Measurements from ENCODE around the gene CLSTN2. TPM values are rescaled to one million over a fixed set of nuclear protein-coding genes. Genes with fewer than 3 reads are reported as not detected.

The CLSTN2 gene
- total RNA-seq, 1 donor from 2014 or later = 80.9 TPM

GRCh38 chr3:139945942-139946341 is 11.0 kb downstream of the CLSTN2 start:
- Histone ChIP-seq H3K9ac (ENCODE audit: low read length) (no peak overlapping the region), H3K27me3 (ENCODE audit: insufficient read depth, low read length) (peaks cover 2% of the 10 kb centered on the region), H3K4me1 (ENCODE audit: insufficient read depth, low read length) (no peaks in the 10 kb centered on the region), H4K20me1 (ENCODE audit: insufficient read depth, low read length) (no peaks in the 10 kb centered on the region), H3K27ac (ENCODE audit: low read depth, low read length) (no peak overlapping the region), H3K4me3 (ENCODE audit: insufficient read depth, low read depth, low read length) (no peak overlapping the region), H3K79me2 (ENCODE audit: insufficient read depth, low read length) (no peaks in the 10 kb centered on the region), H3K4me2 (ENCODE audit: low read length) (no peak overlapping the region), H3K36me3 (ENCODE audit: insufficient read depth, low read length) (no peaks in the 10 kb centered on the region), H3K9me3 (ENCODE audit: insufficient read depth, low read depth, low read length) (no peaks in the 10 kb centered on the region), H2AFZ (ENCODE audit: low read depth, low read length) (no peak overlapping the region)
- H3K36me3 Mint-ChIP-seq (ENCODE audit: low read depth, unreplicated experiment) = peaks cover 20% of the 10 kb centered on the region
- FAIRE-seq (no peak), DNase-seq (ENCODE audit: low read depth) (no peak)
- no peaks in the 10 kb centered on the region for H3K9me3 Mint-ChIP-seq (ENCODE audit: unreplicated experiment)
- no peaks in the 10 kb centered on the region for H3K4me1 Mint-ChIP-seq (ENCODE audit: low read depth, unreplicated experiment)
- H3K27ac Mint-ChIP-seq (ENCODE audit: unreplicated experiment) = no peak overlapping the region
- TF ChIP-seq EZH2 (IDR thresholded peaks at IDR 0.05; ENCODE audit: insufficient read depth, low read length) = no peak
- TF ChIP-seq, protein P1, sequence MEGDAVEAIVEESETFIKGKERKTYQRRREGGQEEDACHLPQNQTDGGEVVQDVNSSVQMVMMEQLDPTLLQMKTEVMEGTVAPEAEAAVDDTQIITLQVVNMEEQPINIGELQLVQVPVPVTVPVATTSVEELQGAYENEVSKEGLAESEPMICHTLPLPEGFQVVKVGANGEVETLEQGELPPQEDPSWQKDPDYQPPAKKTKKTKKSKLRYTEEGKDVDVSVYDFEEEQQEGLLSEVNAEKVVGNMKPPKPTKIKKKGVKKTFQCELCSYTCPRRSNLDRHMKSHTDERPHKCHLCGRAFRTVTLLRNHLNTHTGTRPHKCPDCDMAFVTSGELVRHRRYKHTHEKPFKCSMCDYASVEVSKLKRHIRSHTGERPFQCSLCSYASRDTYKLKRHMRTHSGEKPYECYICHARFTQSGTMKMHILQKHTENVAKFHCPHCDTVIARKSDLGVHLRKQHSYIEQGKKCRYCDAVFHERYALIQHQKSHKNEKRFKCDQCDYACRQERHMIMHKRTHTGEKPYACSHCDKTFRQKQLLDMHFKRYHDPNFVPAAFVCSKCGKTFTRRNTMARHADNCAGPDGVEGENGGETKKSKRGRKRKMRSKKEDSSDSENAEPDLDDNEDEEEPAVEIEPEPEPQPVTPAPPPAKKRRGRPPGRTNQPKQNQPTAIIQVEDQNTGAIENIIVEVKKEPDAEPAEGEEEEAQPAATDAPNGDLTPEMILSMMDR (IDR thresholded peaks at IDR 0.05; ENCODE audit: insufficient read depth, low read depth, low read length) = no peak
- H3K27me3 Mint-ChIP-seq (ENCODE audit: low read depth, unreplicated experiment) = peaks cover 10% of the 10 kb centered on the region
- no peak overlapping the region for H3K4me3 Mint-ChIP-seq (ENCODE audit: unreplicated experiment)

DNA sequence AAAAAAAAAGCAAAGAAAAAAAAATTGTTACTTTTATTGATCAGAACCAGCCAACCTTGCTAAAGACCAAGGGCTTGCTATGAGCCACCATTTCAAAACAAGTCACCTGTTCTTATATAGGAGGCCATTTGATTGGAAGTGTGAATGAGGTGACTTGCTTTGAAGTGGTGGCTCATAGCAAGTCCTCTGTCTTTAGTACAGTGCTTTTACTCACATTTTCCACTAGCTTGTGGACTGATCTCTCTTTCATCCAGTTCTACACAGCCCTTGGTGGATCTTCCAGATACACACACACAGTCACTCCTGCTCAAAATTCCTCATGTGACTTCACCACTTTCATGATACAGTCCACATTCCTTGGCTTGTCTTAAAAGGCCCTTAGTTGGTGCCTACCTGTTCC is 13.5 kb downstream of the CLSTN2 start:
- FAIRE-seq = no peak
- H3K36me3 Mint-ChIP-seq (ENCODE audit: low read depth, unreplicated experiment) = peaks cover 12% of the 10 kb centered on the region
- no peak overlapping the region for H3K4me3 Mint-ChIP-seq (ENCODE audit: unreplicated experiment)
- no peaks in the 10 kb centered on the region for H3K9me3 Mint-ChIP-seq (ENCODE audit: unreplicated experiment)
- H3K36me3 ChIP-seq (ENCODE audit: insufficient read depth, low read length) = no peaks in the 10 kb centered on the region
- H3K27ac ChIP-seq (ENCODE audit: low read depth, low read length) = no peak overlapping the region
- no peak overlapping the region for H3K27ac Mint-ChIP-seq (ENCODE audit: unreplicated experiment)
- H3K4me1 ChIP-seq (ENCODE audit: insufficient read depth, low read length) = no peaks in the 10 kb centered on the region
- no peak overlapping the region for H3K4me3 ChIP-seq (ENCODE audit: insufficient read depth, low read depth, low read length)
- DNase-seq (ENCODE audit: low read depth) = no peak
- no peak overlapping the region for H3K9ac ChIP-seq (ENCODE audit: low read length)
- H3K27me3 Mint-ChIP-seq (ENCODE audit: low read depth, unreplicated experiment) = peaks cover 8% of the 10 kb centered on the region
- no peak for TF ChIP-seq EZH2 (IDR thresholded peaks at IDR 0.05; ENCODE audit: insufficient read depth, low read length)
- TF ChIP-seq, protein P1 (IDR thresholded peaks at IDR 0.05; ENCODE audit: insufficient read depth, low read depth, low read length) = no peak
- H2AFZ ChIP-seq (ENCODE audit: low read depth, low read length) = no peak overlapping the region
- no peaks in the 10 kb centered on the region for H3K4me1 Mint-ChIP-seq (ENCODE audit: low read depth, unreplicated experiment)
- no peaks in the 10 kb centered on the region for H3K27me3 ChIP-seq (ENCODE audit: insufficient read depth, low read length)
- H3K9me3 ChIP-seq (ENCODE audit: insufficient read depth, low read depth, low read length) = no peaks in the 10 kb centered on the region
- H4K20me1 ChIP-seq (ENCODE audit: insufficient read depth, low read length) = peaks cover 1% of the 10 kb centered on the region
- H3K4me2 ChIP-seq (ENCODE audit: low read length) = no peak overlapping the region
- no peaks in the 10 kb centered on the region for H3K79me2 ChIP-seq (ENCODE audit: insufficient read depth, low read length)

DNA sequence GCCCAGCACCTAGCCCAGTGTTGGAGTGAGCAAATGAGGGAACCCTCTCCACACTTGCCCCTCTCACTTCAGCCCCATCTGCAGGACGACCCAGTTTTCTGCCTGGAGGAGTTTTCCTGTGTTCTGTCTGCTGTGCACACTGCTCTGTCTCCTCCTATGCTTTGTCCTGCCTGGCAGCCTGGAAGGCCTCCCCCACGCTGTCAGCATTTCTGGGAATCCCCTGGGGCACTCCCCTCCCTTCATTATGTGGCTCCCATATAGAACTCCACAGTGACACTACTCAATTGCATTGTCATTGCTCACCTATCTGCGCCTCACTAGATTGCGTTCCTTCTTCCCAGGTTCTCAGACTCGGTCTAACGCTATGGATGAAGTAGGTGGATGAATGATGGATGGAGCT is 13.9 kb downstream of the CLSTN2 start:
- H3K9me3 ChIP-seq (ENCODE audit: insufficient read depth, low read depth, low read length) = no peaks in the 10 kb centered on the region
- DNase-seq (ENCODE audit: low read depth) = no peak
- no peak overlapping the region for H3K27ac ChIP-seq (ENCODE audit: low read depth, low read length)
- peaks cover 9% of the 10 kb centered on the region for H3K36me3 Mint-ChIP-seq (ENCODE audit: low read depth, unreplicated experiment)
- TF ChIP-seq, protein P1 (IDR thresholded peaks at IDR 0.05; ENCODE audit: insufficient read depth, low read depth, low read length) = no peak
- no peak for TF ChIP-seq EZH2 (IDR thresholded peaks at IDR 0.05; ENCODE audit: insufficient read depth, low read length)
- no peak overlapping the region for H3K27ac Mint-ChIP-seq (ENCODE audit: unreplicated experiment)
- no peaks in the 10 kb centered on the region for H3K79me2 ChIP-seq (ENCODE audit: insufficient read depth, low read length)
- H3K4me3 ChIP-seq (ENCODE audit: insufficient read depth, low read depth, low read length) = no peak overlapping the region
- H3K9ac ChIP-seq (ENCODE audit: low read length) = no peak overlapping the region
- no peak overlapping the region for H3K4me3 Mint-ChIP-seq (ENCODE audit: unreplicated experiment)
- peaks cover 4% of the 10 kb centered on the region for H3K27me3 Mint-ChIP-seq (ENCODE audit: low read depth, unreplicated experiment)
- no peak overlapping the region for H2AFZ ChIP-seq (ENCODE audit: low read depth, low read length)
- no peaks in the 10 kb centered on the region for H3K9me3 Mint-ChIP-seq (ENCODE audit: unreplicated experiment)
- H3K36me3 ChIP-seq (ENCODE audit: insufficient read depth, low read length) = no peaks in the 10 kb centered on the region
- no peaks in the 10 kb centered on the region for H3K4me1 ChIP-seq (ENCODE audit: insufficient read depth, low read length)
- no peaks in the 10 kb centered on the region for H3K27me3 ChIP-seq (ENCODE audit: insufficient read depth, low read length)
- H4K20me1 ChIP-seq (ENCODE audit: insufficient read depth, low read length) = peaks cover 4% of the 10 kb centered on the region
- no peak overlapping the region for H3K4me2 ChIP-seq (ENCODE audit: low read length)
- no peak for FAIRE-seq
- H3K4me1 Mint-ChIP-seq (ENCODE audit: low read depth, unreplicated experiment) = no peaks in the 10 kb centered on the region
